Mesodermal cell (in vitro differentiated cells): ENCODE data around the gene PRKD2.

Source experiments
- H3K27ac ChIP-seq: 2 replicates; pipeline ENCODE4 v1.7.0; 2013; ENCODE audit warnings: mild to moderate bottlenecking, low read depth, low read length, moderate library complexity; ENCODE audit not compliant: severe bottlenecking
- H3K36me3 ChIP-seq: 2 replicates; pipeline ENCODE4 v1.7.1; 2013; ENCODE audit warnings: mild to moderate bottlenecking, low read length, moderate library complexity; ENCODE audit not compliant: control insufficient read depth, insufficient read depth
- H3K4me1 ChIP-seq: one replicate; pipeline ENCODE4 v1.7.1; 2013; ENCODE audit warnings: mild to moderate bottlenecking, low read length; ENCODE audit not compliant: insufficient read depth, control insufficient read depth, poor library complexity, severe bottlenecking
- H3K4me3 ChIP-seq: 2 replicates; pipeline ENCODE4 v1.7.0; 2013; ENCODE audit warnings: low read length, control low read depth, mild to moderate bottlenecking; ENCODE audit not compliant: insufficient read depth, poor library complexity, severe bottlenecking; ENCODE audit errors: extremely low read depth
- H3K9me3 ChIP-seq: 2 replicates; pipeline ENCODE4 v1.7.1; 2013; ENCODE audit warnings: mild to moderate bottlenecking, low read length, moderate library complexity; ENCODE audit not compliant: control insufficient read depth
- WGBS, 2 experiments: methylation state at CpG; one replicate each; pipeline ENCODE4 v1.1.5; 2013; ENCODE audit warnings: missing lambda C conversion rate in 2 of 2; ENCODE audit not compliant: insufficient coverage in 2 of 2; 5-methylcytosine and 5-hydroxymethylcytosine counted together

Gene PRKD2

DNA sequence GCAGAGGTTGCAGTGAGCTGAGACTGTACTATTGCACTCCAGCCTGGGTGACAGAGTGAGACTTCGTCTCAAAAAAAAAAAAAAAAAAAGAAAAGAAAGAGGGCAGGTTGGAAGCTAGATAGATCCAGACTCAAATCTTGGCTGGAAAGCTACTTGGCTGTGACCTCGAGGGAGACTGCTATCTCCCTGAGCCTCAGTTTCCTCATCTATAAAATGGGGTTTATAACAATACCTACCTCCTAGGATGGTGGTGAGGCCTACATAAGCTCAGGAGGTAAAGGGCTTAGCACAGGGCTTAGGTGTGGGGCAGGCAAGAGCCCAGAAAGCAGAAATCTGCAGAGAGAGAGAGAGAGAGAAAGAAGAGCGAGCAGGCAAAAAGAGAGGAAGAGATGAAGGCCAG, 31.7 kb downstream of the PRKD2 start:
- no peak overlapping the region for H3K4me3 ChIP-seq
- no peaks in the 10 kb centered on the region for H3K9me3 ChIP-seq
- H3K4me1 ChIP-seq: no peaks in the 10 kb centered on the region
- H3K27ac ChIP-seq: no peak overlapping the region
- H3K36me3 ChIP-seq: peaks cover 83% of the 10 kb centered on the region
- WGBS, 2 experiments: no CpG with 5 or more reads among the region's 3 CpGs

DNA sequence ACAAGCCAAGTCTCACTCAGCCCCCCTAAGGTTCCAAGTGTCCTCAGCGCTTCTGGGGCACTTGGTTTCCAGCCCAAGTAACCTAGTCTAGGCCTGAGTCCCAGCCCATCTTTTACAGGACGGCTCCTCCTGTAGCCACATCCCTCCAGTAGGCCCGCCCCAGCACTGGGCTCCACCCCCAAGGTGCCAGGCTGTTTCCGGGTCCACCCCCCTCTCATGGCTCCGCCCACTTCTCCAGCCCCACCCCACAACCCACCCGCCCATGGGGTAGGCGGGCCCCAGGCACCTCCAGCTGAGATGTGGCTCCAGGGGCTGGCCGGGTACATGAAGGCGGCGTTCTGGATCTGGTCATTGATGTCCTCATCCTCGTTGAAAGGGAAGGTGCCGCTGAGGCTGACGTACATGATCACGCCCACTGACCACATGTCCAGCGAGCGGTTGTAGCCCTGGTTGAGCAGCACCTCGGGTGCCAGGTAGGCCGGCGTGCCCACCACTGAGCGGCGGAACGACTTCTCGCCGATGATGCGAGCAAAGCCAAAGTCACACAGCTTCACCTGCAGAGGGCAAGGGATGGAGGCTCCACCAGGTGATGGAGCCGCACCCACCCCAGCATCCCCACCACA, 38.7 kb downstream of the PRKD2 start:
- Histone ChIP-seq H3K9me3 (no peaks in the 10 kb centered on the region), H3K4me3 (no peak overlapping the region), H3K36me3 (peaks cover 87% of the 10 kb centered on the region), H3K27ac (no peak overlapping the region), H3K4me1 (no peaks in the 10 kb centered on the region)
- 93 to 94% methylated on average over 16 to 17 of the region's 26 CpGs for WGBS, 2 experiments

DNA sequence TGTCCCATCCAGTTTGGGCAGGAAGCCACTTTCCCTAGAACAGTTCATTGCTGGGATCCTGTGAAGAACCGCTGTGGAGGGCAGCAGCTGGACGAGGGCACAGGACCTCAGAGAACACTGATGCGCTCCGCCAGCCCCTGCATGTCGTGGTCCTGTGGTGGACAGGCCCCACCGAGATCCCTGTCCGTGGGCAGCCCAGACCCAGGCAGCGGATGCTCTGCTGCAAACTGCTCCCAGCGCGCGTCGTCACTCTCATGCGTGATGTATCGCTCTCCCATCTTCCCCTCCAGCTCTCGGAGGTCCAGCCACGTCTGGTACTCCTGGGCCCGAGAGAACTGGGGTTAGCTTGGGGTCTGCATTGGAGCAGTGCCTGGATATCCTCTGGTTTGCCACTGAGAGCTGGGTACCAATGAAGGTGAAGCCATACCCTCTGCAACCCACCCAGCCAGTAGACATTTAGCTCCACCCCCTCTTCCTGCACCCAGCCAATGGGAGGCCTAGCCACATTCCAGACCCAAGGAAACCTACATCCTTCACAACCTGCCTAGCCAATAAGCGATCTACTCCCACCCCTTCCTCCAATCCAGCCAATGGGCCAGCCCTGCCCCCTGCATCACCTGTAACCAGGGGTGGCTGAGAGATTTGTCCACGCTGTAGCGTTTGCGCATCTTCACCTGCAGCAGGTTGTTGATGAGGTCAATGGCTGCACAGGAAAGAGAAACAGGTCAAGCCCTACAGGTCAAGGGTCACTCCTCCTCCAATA, 42.3 kb downstream of the PRKD2 start:
- Histone ChIP-seq H3K4me1 (peaks cover 5% of the 10 kb centered on the region), H3K4me3 (no peak overlapping the region), H3K9me3 (no peaks in the 10 kb centered on the region), H3K27ac (no peak overlapping the region), H3K36me3 (peaks cover 74% of the 10 kb centered on the region)
- WGBS, 2 experiments: 94 to 97% methylated on average over 18 to 21 of the region's 21 CpGs

DNA sequence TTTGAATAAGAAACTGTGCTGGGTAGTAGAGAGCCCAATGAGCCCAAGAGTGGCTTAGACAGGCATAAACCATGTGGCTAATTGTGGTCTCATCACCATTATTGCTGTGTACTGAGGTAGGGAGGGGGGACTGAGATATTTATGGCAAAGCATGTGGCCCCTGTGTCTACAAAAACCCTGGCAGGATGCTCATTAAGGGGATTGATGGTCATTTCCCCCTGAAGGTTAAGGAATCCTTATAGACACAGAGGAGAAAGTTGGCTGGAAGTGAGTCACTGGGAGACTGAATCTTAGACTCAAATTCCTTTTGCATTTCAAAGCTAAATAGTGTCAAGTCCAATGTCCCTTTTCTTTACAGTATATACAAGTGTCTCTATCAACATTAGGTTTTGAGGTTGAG, 46.1 kb downstream of the PRKD2 start:
- Histone ChIP-seq H3K36me3 (peaks cover 40% of the 10 kb centered on the region), H3K4me1 (peaks cover 5% of the 10 kb centered on the region), H3K27ac (no peak overlapping the region), H3K4me3 (no peak overlapping the region), H3K9me3 (no peaks in the 10 kb centered on the region)

DNA sequence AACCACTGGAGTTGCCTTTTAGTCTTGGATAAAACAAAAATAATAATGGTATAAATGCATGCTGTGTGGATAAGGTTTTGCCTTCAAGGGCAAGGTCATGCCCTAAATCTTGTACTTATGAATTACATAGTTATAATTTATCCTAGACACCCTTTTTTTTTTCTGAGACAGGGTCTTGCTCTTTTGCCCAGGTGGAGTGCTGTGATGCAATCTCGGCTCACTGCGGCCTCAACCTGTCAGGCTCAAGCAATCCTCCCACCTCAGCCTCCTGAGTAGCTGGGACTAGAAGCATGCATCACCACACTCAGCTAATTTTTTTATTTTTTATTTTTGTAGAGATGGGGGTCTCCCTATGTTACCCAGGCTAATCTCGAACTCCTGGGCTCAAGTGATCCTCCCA, 48.3 kb downstream of the PRKD2 start:
- H3K36me3 ChIP-seq: peaks cover 21% of the 10 kb centered on the region
- H3K9me3 ChIP-seq: no peaks in the 10 kb centered on the region
- WGBS, 2 experiments: 80 to 100% methylated on average over 1 of the region's 3 CpGs
- no peak overlapping the region for H3K4me3 ChIP-seq
- H3K4me1 ChIP-seq: peaks cover 5% of the 10 kb centered on the region
- H3K27ac ChIP-seq: no peak overlapping the region

DNA sequence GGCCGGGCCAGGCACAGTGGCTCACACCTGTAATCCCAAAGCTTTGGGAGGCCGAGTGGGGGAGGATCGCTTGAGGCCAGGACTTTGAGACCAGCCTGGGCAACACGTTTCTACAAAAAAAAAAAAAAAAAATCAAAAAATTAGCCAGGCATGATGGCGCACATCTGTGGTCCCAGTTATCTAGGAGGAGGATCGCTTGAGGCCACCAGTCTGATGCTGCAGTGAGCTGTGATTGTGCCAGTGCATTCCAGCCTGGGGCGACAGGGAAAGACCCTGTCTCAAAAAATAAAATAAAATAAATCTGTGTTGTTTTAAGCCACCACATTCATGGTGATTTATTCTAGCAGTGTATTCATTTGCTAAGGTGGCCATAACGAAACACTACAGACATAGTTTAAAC, 51.8 kb downstream of the PRKD2 start:
- Histone ChIP-seq H3K9me3 (no peaks in the 10 kb centered on the region), H3K27ac (no peak overlapping the region), H3K4me3 (no peak overlapping the region), H3K4me1 (peaks cover 5% of the 10 kb centered on the region), H3K36me3 (no peaks in the 10 kb centered on the region)
- WGBS, 2 experiments: 87 to 100% methylated on average over 1 to 3 of the region's 8 CpGs

DNA sequence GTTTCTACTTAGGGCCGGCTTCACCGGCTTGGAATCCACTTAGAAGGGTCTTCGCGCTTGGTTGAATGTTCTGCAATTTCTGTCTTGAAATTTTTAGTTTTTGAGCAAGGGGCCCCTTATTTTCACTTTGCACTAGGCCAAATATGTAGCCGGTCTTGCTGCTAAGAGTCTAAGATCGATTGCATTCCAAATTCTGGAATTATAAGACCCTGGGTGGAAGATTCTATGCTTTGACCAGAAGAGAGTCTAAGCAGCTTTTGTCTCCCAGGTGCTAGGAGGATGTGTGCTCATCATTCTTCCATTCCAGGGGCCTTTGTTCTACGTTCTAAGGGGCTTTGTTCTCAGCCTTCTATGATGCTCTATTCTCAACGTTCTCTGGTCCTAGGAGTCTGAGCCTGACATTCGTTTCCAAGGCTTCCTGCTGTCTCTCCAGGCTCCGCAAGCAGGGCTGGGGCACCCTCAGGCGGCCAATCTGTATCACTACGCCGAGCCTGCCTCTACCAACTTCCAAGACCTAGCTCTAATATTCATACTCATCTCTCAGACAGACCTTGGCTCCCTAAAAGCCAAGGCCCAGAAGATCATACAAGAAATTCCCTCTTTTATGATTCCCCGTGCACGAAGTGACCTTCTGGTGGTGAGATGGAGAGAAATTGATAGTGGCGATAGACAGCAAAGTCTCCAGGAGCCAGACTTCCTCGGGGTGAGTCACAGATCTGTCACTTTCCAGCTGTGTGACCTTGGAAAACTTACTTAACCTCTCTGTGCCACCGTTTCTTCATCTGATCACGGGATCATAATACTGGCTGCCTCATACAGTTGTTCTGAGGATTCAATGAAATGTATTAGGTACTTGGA, 55.0 kb downstream of the PRKD2 start:
- peaks cover 12% of the 10 kb centered on the region for H3K4me1 ChIP-seq
- H3K36me3 ChIP-seq: peaks cover 17% of the 10 kb centered on the region
- peak overlapping the region; percentile 93 for H3K27ac ChIP-seq
- no peaks in the 10 kb centered on the region for H3K9me3 ChIP-seq
- 7 to 10% methylated on average over 12 of the region's 19 CpGs for WGBS, 2 experiments
- H3K4me3 ChIP-seq: peak overlapping the region; percentile 25

DNA sequence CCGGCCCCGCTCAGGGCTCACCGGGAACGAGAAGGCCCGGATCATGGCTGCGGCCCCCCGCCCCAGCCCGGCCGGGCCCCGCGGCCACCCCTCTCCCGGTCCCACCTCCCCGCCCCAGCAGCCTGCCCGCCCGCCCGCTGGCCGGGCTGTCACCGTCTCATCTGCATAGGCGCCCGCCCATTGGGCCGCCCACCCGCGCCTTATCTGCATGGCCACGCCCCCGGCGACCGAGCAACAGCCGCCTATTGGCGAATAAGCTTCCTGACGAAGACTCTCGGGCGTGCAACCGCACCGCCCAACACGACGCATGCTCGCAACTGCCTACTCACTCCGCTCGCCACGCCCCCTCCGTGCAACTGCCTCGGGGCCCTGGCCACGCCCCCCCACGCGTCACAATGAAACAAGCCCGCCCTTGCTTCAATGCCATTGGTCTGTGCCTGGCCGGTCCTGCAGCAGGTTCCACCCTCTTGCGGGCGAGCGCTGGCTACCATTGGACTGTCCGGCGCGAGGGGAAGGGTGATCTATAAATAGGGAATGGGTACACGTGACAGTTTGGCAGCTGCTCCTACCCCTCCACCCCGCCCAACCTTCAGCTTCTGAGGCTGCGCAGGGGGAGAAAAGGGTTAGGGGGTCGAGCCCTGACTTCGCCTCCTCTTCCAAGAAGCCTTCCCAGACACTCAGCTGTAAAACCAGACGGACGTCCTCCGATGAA, 55.7 kb downstream of the PRKD2 start, which contains the start of gene DACT3:
TSS of gene DACT3 (minus strand) at position 163 of the 712 bp plus-strand sequence. CDS start at position 45, 118 bp downstream.
- H3K27ac ChIP-seq: peak within 1 kb of the TSS; percentile 93
- H3K4me1 ChIP-seq: peaks cover 12% of the 10 kb centered on the region
- WGBS, 2 experiments: 0 to 1% methylated on average over 30 to 31 of the region's 61 CpGs

DNA sequence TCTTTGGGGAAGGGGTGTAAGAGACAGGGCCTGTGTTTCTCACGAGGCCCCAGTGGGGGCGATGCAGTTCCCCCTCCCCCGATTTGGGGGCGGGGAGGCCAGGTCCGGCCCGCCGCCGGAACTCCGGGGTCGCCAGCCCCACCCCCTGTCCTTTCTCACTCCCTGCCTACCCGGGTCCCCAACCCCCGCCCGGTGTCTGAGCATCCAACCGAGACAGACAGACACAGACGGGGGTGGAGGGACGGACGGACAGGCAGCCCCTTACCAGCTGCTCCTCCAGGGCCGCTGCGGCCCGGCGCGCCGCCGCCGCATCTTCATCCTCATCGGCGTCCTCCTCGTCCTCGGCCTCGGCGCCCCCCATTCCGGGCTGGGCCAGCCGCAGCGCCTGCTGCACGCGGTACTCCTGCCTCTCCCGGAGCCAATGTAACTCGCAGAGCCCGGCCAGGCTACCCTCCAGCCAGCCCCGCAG, 56.3 kb downstream of the PRKD2 start:
- WGBS, 2 experiments: 0 to 1% methylated on average over 30 to 36 of the region's 40 CpGs
- Histone ChIP-seq H3K4me3 (peak overlapping the region; percentile 79), H3K9me3 (no peaks in the 10 kb centered on the region), H3K4me1 (peaks cover 12% of the 10 kb centered on the region), H3K27ac (peak overlapping the region; percentile 68), H3K36me3 (peaks cover 26% of the 10 kb centered on the region)

More for the DNA sequence above, 55.7 kb downstream of the PRKD2 start, which contains the start of gene DACT3:
- H3K4me3 ChIP-seq: peak within 1 kb of the TSS; percentile 79
- no peaks in the 10 kb centered on the region for H3K9me3 ChIP-seq
- peaks cover 24% of the 10 kb centered on the region for H3K36me3 ChIP-seq

DNA sequence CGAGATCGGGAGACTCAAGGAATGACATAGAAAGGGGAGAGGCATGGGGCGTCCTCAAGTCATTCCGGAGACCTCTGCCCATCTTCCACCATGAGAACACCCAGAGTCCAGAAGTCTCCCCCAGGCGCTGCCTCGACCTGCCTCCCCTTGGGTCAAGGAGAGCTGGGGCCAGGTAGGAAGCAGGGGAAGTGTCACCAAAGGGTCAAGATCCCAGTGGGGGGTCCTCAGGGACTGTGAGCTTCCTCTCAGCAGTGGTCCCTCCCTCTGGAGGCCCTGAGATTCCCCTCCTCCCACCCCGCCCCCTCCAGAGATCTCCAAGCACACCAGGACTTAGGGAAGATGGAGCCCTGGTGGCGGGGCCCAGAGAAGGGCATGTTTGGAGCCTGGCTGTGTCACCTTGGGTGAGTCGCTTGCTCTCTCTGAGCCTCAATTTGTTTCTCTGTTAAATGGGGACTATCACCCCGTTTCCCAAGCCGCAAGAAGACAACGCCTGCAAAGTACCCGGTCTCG, 56.9 kb downstream of the PRKD2 start:
- Histone ChIP-seq H3K27ac (peak overlapping the region; percentile 68), H3K4me1 (peaks cover 12% of the 10 kb centered on the region), H3K9me3 (no peaks in the 10 kb centered on the region), H3K36me3 (peaks cover 26% of the 10 kb centered on the region), H3K4me3 (peak overlapping the region; percentile 79)
- WGBS, 2 experiments: 1 to 2% methylated on average over 10 to 13 of the region's 14 CpGs
